HG03175 (cell line): Measurements from ENCODE around the gene FKBP5.

Experiments
- ATAC-seq: cut with Tn5 transposase; IDR thresholded peaks from one replicate; pipeline ENCODE4 v1.9.1; 2021; ENCODE audit warnings: mild to moderate bottlenecking, moderate library complexity; ENCODE audit not compliant: unreplicated experiment

FKBP5 gene

DNA sequence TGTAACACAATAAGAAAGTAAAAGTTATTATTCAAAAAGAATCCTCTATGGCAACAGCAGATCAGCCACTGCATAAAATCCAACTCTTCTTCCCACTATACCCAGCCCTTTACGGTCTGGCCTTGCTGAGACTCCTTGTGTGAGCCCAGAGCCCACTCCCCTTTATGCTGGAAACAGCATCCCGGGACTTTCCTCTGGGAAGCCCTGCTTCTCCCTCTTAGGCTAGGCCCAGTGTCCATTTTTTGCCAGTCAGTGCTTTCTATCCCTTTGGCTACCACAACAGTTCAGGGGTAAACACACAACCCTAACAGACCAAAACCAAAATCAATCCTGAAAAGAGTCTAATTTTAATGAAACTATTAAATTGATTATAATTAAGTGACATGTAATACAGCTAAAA lies 20.6 kb downstream of the FKBP5 start:
- no peak for ATAC-seq

- ATAC-seq: no peak
Observed at GRCh38 chr6:35665573-35665972, 23.1 kb downstream of the FKBP5 start.

GRCh38 chr6:35664945-35665344 lies 23.8 kb downstream of the FKBP5 start:
- ATAC-seq: no peak

- no peak for ATAC-seq
Observed at GRCh38 chr6:35663447-35664235, 25.1 kb downstream of the FKBP5 start.

- ATAC-seq: no peak
Observed at GRCh38 chr6:35662999-35663398, 25.7 kb downstream of the FKBP5 start.

GRCh38 chr6:35654883-35655282 lies 33.8 kb downstream of the FKBP5 start:
- ATAC-seq: no peak

GRCh38 chr6:35651244-35651643 lies 37.5 kb downstream of the FKBP5 start:
- ATAC-seq: no peak

GRCh38 chr6:35650015-35650414 lies 38.7 kb downstream of the FKBP5 start:
- no peak for ATAC-seq

DNA sequence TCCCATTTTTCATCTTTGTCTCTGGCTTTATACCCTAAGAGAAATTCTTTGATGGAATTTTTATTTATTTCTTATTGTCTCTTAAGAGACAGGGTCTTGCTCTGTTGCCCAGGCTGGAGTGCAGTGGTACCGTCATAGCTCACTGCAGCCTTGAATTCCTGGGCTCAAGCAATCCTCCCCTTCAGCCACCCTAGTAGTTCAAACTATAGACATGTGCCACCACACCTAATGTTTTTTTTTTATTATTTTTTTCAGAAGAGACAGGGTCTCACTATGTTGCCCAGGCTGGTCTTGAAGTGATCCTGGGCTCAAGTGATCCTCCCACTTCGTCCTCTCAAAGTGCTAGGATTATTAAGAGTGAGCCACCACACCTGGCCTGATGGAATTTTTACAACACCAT lies 40.5 kb downstream of the FKBP5 start:
- no peak for ATAC-seq

- no peak for ATAC-seq
Observed at GRCh38 chr6:35647400-35647799, 41.3 kb downstream of the FKBP5 start.

GRCh38 chr6:35643162-35643535 lies 45.6 kb downstream of the FKBP5 start:
- ATAC-seq: no peak

DNA sequence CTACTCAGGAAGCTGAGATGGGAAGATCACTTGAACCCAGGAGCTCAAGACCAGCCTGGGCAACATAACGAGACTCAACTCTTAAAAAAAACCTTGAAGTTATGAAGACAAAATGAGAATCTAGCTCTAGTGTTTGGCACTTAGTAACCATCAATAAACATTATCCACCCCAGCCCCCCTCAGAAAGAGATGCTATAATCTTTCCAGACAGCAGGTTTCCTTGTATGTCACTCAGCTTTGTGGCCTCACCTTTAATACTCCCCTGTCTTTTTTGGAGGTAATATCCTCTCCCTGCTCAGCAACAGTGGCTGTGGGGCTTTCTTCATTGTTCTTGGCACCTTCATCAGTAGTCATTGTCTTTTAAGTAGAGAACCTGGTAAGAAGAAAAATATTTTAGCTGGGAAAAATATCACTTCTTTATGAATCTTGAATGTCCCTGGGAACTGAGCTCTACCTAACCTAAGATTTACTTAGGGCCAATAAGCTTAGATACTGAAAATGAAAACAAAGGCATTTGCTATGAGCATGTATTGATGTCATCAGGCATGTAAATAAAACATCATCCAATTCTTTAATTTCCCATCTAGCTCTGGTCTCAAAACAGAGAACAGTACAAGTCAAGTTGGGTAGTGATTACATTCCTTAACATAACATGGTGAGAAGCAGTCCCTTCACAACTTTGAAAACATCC lies 46.1 kb downstream of the FKBP5 start:
- no peak for ATAC-seq

GRCh38 chr6:35640017-35640664 lies 48.6 kb downstream of the FKBP5 start:
- ATAC-seq: no peak

GRCh38 chr6:35638679-35639078 lies 50.0 kb downstream of the FKBP5 start:
- no peak for ATAC-seq

- no peak for ATAC-seq
Observed at GRCh38 chr6:35637911-35638310, 50.8 kb downstream of the FKBP5 start.

GRCh38 chr6:35635601-35636597 lies 52.8 kb downstream of the FKBP5 start:
- ATAC-seq: no peak

DNA sequence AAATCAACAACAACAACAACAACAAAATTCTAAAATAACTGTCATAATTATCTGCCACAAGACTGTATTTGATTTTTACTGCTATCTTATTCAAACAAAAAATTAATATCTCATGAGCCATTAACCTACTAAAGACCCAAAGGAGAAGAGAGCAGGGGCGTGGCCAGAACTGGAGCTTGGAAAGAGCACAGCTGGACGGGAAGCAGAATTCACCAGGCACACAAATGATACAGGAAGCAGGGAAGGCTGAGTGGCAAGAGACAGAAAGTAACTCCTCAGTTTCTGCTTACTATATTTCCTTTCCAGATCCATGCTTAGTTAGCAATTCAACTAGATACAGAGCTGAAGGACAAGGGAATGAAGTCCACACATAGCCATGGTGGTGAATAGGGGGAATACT lies 54.4 kb downstream of the FKBP5 start:
- no peak for ATAC-seq

DNA sequence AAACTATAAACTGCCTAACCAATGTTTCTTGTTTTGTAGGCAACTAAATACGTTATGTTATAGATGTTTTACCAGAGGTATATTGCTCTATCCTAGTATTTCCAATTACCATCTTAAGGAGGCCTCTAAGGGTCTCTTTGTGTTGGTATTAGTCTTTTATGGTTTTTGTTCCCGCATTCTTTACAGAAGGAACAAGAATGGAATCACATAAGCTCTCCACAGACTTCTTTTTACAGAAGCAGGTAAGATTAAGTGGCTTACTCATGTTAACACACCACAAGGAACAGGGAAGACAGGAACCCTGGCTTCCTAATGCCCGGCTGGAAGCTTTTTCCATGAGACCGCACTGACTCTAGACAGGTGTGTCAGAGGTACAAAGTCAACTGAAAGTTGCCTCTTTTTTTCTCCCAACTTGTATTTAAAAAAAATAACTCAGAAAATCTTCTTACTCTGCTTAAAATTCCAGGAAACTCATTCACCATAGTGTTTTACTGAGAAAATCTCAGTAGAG lies 55.1 kb downstream of the FKBP5 start:
- ATAC-seq: no peak

GRCh38 chr6:35629876-35630378 lies 58.8 kb downstream of the FKBP5 start:
- ATAC-seq: no peak

- ATAC-seq: no peak
Observed at GRCh38 chr6:35626401-35626800, 62.3 kb downstream of the FKBP5 start.
